HG02970 (cell line): ENCODE measurements around the gene CACNA1B.
"Not testable (repeated sequence)": the region's sequence is repeated elsewhere in the genome, so short reads cannot be mapped to it uniquely, and the experiment has no call there.

Source experiments
- ATAC-seq: cut with Tn5 transposase; IDR thresholded peaks from one replicate; pipeline ENCODE4 v1.9.1; 2021; ENCODE audit warnings: mild to moderate bottlenecking, moderate library complexity, moderate number of reproducible peaks; ENCODE audit not compliant: unreplicated experiment, low FRiP score

Gene CACNA1B

DNA sequence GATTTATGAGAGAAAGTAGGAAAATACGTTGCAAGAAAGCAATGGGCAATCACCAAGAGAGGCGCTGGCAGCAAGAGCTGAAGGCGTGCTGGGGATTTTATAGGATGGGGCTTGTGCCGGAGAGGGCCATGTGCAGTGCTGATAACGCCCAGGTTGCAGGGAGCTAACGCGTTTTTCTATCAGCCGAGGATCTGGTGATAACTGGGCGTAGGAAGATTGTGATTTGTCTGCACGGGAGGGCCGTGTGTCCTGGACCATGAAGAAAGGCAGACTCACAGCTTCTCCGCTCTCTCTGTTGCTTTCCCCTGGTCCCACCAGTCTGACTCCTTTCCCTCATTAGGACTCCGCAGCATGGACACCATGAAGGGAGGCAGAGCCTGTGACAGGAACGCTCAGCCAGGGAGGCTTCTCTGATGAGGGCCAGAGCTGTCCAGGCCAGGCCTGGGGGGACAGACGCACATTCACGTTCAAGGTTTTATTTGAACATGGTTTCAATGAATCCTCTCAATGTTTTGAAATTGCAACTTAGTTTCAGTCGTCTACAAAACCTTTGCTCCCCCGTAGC lies 11.9 kb upstream of the CACNA1B start:
- ATAC-seq, result no peak

DNA sequence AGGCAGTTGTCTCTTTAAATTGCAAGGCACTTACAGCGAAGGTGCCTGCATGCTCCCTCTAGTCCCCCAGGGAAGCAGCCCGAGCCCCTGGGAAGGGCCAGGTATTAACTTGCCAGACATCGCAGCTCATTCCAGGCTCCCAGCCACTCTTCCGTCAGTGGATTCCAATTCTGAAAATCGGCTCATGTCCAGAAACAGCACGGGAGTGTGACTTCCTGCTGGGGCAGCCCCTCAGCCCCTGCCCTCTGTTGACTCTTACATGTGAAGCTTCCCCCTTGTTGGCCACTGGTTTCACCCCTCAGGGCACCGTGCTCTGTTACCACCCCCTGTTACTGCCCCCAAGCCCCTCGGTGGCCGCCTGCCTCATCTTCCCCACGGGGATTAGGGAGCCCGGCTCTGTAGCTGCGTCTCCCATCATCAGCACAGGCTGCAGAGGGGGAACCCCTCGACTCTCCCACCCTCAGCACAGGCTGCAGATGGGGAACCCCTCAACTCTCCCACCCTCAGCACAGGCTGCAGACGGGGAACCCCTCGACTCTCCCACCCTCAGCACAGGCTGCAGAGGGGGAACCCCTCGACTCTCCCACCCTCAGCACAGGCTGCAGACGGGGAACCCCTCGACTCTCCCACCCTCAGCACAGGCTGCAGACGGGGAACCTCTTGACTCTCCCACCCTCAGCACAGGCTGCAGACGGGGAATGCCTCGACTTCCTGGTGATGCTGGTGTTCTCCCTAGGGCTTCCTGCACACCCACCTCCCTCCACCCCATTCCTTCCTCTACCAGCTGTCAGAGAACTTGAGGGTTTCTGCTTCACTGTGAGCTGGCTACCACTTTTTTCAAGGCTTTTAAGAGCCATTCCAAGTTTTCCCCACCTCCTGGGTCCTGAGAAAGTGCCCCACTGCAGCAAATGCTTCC lies 11.1 kb upstream of the CACNA1B start:
- ATAC-seq, result no peak

DNA sequence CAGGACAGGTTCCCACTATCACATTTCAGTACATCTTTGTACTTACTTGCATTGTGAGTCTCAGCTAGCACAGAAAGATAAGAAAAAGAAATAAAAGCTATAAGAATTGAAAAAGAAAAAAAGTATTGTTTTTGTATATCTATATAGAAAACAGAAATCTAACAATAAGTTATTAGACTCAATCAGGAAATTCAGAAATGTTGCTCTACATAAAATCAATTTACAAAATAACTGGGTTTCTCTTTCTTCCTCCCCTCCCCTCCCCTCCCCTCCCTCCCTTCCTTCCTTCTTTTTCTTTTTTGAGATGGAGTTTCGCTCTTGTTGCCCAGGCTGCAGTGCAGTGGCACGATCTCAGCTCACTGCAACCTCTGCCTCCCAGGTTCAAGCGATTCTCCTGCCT lies 7.2 kb upstream of the CACNA1B start:
- ATAC-seq, result no peak

DNA sequence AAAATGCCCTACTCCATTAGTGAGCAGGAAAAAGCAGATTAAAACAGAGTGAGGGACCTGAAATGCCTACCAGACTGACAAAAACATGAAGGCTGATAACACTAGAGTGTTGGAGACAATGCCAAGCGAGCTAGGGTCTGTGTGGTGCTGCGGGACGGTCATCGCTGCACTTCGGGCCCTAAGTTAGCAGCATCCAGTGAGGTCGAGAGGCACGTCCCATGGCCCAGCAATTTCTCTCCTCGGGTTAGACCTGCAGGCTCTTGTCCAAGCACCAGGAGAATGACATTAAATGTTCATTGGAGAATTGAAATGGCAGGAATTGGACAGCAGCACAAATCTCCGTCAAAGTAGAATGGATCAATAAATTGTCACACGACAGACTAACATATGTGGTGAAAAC lies 5.3 kb upstream of the CACNA1B start:
- ATAC-seq, result no peak

DNA sequence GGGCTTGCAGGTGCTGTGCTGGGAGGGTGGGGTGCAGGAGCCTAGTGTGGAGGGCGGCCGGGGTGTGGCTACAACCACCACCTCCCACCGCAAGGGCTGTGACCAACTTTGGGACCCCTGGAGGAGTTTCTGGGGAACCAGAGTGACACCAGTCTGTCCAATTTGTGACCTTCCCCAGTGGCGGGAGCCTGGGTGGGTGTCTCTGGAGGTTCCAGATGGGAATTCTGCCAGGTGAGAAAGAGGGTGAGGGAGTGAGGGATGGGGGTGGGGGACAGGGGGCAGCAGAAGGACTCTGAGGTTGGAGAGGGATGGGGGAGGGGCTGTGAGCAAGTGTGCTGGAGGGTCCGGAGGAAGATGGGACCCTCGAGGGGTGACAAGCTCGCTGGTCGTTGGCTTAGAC lies 4.2 kb upstream of the CACNA1B start:
- ATAC-seq, result no peak

DNA sequence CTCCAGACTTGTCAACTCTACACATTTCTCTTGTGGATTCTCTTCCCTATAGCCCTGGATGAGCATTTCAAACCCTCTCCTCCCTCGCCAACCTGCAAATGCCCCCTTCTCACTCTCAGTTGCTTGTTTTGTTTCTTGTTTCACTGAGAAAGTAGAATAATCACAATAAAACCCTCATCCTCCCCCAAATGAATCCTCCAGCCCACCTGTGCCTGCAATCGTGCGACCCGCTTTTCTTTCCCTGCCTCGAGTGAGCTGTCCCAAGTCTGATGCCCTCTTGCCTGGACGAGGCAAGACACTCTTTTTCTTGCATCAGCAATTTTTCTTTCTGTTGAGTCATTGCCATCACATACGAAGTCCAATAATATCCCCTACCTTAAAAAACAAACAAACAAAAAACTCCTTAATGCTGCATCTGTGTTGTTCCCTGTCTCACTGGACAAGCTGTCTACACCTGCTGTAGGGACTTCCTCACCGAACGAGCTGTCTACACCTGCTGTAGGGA lies 3.7 kb upstream of the CACNA1B start:
- ATAC-seq, result no peak

DNA sequence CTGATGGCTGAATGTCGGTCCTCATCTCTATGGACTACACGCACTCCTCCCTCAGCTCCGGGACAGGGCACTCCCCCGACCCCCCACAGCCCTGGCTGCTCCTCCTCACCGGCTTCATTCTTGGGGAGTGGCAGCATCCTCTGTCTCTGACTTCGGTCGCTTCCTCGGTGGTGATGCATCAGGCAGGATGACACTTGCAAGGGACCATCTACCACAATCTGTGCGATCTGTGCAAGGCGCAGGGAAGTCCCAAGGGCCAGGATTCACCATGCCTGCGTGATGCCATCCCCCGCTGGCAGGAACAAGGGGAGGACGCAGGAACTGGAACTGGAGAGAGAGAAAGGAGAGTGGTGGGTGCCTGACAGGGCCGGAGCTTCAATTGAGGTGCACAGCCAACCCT lies 2.2 kb upstream of the CACNA1B start:
- no peak for ATAC-seq

DNA sequence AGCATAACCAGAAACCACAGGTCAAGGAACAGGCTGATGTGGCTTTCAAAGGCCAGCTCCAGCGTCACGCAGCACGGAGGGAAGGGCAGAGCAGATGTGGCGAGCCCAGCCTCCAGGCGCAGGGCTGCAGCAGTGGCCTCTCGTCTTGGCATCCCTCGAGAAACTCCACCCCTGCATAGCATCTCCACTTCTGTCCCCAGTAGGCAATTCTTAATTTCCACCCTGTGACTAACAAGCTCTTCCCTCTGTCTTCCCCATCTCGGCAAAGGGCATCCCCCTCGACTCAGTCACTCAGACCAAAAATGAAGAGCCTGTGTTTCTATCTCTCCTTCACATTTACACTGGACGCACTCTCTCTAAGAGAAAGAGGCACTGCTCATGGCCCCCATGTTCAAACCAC lies 1.7 kb upstream of the CACNA1B start:
- ATAC-seq, result no peak

DNA sequence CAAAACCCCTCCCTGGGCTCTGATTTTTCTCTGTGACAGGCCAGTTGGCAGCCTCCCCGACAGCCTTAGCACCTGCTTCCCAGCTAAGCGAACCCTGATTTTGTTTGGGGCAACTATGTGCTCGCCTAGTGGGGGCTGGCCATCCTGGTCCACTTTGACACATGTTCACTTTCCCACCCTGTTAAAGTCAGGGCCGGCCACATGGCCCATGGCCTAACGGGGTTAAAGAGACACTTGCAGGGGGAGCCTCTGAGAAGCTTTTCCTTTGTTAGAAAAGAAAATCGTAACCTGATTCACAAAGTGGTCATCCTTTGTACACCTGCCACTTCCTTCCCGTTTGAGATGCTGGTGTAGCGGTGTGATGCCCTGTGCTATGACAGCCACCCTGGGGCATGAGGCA lies 1.3 kb upstream of the CACNA1B start:
- no peak for ATAC-seq

DNA sequence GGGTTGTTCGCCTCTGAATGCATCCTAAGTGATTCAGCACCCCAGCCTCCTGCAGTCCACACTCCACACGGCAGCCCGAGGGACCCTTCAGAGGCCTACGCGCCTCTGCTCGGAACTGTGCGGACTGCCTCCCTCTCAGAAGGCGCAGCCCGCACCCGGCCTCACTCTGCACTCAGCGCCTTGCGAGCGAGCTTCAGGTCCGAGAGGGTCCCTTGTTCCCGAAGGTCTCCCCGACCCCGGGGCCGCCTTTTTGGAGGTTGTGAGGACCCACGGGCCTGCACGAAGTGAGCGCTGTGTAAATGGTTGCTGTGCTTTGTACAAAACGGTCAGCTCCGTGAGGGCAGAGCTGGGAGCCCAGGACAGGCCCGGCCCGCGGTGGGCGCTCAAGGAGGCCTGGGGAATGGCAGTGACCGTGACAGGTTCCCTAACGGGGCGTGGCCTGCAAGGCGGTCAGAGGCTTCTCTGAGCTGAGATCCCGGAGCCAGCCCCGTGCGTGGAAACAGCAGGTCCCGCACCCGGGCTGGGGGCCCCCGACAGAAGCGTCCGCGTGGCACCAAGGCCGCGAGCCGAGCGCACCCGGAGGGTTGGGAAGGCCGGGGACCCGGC lies 698 bp upstream of the CACNA1B start:
- ATAC-seq, result no peak

DNA sequence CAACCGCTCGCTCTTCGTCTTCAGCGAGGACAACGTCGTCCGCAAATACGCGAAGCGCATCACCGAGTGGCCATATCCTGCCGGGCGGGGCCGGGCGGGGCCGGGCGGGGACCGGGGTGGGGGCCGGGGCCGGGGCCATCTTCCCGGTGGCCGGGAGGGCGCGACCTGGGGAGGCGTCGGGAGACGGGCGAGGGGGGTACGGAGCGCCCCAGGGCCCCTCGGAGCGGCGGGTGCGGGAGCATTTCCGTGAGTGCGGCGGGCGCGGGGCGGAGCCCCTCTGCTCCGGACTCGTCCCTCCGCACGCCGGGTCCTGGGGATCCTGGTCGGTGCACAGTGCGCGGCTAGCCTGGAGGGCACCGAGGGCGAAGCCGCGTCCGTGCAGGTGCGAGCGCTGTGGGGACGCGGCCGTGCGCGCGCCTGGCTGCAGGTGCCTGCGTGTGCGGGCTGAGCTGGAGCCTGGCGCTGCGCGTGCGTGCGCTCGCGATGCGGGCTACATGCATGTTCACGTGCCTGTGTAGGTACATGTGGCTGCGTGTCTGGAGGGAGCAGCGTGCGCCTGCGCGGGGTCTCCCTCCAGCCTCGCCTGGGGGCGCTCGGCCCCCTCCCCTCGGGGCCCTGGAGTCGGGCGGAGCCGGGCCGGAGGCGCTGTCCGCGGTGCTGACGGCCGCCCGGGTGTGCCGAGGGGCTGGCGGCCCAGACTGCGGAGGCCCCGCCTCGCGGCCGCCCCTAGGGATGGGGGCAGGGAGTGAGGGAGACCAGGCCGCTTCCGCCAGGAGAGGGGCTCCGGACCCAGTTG lies 762 bp downstream of the CACNA1B start:
- ATAC-seq, result no peak

DNA sequence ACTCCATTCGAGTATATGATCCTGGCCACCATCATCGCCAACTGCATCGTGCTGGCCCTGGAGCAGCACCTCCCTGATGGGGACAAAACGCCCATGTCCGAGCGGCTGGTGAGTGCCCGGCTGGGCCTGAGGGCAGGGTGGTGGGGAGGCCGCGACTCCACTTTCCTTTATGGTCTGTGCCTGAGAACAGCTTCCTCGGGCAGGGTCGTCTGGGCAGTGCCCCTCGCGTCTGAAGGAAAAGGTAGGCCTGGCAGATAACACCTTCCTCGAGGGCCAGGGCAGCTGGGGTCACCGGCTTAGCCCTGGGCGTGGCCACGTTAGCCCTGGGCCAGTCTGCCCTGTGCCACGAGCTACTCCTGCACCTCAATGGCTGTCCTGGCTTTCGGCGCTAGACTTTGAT lies 1.5 kb downstream of the CACNA1B start:
- ATAC-seq, result no peak

DNA sequence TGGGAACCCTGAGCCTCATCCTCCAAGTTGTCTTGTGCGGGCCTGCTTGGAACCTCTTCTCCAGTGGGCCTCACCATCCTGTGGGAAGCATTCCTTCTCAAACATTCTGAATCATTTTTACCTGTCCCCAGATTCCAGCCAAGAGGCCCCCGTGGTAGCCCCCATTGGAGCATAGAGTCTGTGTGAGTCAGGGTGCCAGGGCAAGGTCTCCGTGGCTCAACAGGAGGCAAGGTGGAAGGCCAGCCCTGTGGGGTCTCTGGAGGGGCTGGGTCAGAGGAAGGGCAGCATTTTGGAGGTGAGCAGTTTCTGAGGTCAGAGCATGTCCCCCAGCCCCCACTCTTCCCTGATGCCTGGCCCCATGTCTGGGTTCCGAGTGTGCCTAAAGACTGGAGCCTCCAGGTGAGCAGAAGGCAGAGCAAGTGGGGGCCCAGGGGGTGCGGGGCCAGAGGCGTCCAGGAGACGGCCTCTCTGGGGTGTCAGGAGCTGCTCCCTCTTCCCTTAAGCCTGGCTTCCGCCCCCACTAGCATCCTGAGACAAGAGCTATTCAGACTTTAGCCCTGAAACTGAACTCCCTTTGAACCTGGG lies 2.1 kb downstream of the CACNA1B start:
- no peak for ATAC-seq

DNA sequence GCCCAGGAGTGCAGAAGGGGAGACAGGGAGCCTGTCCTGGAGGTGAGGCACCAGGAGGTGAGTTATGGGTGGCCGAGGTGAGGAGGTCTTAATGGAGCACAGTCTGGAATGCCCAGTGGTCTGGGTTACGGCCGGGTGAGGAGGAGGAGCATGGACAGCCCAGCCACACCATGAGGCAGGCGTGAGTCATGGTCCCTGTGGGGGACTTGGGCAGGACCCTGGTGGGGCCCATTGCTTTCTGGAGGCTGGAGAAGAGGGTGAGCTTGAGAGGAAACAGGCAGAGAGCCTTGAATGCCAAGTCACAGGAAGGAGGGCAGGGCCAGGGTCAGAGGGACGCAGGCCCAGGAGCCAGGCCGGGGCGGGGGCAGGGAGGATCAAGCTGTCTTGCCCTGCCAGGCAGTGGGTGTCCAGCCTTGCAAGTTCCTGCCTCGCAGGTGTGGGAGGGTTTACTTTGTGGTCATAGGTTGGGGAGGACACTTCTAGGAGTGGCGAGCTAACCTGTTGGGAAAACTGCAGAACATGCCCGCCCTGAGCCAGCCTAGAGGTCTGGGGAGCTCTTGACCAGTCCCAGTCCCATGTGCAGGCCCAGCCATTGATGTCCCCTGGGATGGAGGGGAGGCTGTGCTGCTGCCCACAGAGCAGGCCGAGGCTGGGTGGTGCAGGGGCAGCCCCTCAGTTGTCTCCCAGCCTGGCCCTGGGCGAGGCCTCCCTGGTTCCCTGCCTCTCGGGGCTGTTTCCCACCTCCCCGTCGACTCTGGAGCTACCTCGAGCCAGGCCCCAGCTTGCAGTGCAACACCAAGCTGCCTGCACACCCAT lies 2.8 kb downstream of the CACNA1B start:
- ATAC-seq, result no peak

DNA sequence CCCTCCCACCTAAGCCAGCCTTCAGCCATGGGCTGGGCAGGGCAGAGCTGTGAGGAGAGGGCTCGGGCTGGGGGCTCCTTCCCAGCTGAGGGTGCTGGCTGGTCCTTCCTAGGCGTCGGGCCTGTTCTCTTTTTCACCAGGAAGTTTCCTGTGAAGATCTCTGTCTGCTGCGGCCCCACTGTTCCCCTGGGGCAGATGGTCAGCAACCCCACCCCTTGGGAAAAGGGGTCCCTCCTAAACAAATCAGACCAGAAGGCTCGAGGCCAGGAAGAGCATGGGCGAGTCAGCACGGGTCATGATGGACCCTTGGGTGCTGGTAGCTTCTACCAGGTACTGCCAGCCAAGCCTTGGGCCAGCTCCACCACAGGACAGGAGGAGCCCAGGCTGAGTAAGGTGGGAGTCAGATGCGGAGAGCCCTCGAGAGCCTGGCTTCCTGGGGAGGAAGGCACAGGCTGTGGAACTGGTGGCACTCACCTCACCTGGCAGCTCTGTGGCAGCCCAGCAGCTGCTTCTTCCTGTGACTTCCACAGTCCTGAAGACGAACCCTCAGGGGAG lies 3.5 kb downstream of the CACNA1B start:
- ATAC-seq, result no peak

DNA sequence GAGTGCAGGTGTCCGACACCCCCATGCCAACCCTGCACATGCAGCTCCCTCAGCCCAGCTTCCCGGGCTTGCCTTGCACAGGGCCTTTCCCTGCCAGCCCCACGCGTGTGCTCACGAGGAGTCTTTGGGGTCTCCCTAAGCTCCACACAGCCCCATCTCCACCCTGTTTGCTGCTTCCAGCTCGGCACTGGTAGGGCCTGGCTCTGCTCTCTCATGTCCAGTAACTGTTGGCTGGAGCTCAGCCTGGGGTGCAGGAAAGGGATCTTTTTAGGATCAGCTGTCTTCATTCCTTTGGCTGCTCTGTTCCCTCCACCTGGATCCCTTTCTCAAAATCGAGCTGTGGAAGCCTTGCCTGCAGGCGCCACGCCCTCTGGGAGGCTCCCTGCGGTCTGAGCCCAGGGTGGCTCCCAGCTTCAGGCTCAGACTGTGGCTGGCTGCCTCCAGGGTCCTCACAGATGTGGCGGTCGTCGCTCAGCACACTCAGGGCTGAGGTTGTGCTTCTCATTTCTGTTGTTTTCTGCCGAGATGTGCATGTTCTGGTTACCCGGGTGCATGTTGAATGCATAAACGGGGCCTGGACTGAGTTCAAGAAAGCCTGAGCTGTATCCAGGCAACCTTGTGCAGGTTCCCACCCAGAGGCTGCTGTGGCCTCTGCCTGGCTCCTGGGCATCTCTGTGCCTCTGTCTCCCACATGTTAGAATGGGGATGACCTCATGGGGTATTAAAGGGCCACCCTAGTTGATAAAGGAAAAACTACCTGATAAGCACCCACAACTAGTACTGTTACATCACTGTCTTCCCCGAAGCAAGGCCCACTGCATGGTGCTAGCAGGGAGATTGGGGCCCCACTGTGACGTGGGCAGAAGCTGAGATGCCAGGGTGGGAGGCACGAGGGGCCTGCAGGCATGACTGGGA lies 4.3 kb downstream of the CACNA1B start:
- no peak for ATAC-seq

DNA sequence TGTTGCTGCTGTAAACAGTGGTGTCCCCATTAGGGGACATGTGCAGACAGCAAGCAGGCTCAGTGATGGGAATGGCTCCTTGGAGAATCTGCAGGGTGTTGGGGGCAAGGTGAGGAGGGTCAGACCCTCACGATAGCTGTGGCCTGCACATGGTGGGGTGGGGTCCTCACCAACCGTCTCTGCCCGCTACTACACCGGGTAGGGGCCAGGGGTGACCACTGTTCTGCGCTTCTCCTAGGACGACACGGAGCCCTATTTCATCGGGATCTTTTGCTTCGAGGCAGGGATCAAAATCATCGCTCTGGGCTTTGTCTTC lies 4.9 kb downstream of the CACNA1B start:
- no peak for ATAC-seq

DNA sequence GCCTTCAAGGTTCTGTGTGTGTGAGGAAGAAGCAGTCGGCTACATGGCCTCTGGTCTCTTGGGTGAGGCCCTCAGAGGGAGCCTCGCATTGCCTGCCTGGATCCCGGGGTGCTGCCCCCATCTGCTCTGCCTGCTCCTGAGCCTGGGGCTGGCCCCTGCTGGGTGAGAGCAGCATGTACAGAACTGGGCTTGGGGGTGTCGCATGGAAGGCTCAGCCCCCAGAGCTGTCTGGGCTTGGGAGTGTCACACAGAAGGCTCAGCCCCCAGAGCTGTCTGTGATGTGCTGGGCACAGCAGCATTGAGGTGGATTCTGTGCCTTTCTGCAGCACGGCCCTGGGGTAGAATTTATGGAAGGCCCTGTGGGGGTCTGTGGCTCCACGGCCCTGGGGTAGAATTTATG lies 6.4 kb downstream of the CACNA1B start:
- not testable (repeated sequence) for ATAC-seq
